ENCODE results near the gene INPP4B. TPM values are rescaled to one million over a fixed set of nuclear protein-coding genes. Genes with fewer than 3 reads are reported as not detected.

INPP4B gene
- total and polyA plus RNA-seq, 9 donors, result 1.7 to 14.7 (median 10.7) TPM

- 38 to 52% (median 45%) methylated on average over 2 of the region's 2 CpGs for WGBS, 3 donors
- TF ChIP-seq POLR2A (IDR thresholded peaks at IDR 0.05) (no peak), EP300 (IDR thresholded peaks at IDR 0.05) (no peak)
- TF ChIP-seq, protein P1, sequence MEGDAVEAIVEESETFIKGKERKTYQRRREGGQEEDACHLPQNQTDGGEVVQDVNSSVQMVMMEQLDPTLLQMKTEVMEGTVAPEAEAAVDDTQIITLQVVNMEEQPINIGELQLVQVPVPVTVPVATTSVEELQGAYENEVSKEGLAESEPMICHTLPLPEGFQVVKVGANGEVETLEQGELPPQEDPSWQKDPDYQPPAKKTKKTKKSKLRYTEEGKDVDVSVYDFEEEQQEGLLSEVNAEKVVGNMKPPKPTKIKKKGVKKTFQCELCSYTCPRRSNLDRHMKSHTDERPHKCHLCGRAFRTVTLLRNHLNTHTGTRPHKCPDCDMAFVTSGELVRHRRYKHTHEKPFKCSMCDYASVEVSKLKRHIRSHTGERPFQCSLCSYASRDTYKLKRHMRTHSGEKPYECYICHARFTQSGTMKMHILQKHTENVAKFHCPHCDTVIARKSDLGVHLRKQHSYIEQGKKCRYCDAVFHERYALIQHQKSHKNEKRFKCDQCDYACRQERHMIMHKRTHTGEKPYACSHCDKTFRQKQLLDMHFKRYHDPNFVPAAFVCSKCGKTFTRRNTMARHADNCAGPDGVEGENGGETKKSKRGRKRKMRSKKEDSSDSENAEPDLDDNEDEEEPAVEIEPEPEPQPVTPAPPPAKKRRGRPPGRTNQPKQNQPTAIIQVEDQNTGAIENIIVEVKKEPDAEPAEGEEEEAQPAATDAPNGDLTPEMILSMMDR (IDR thresholded peaks at IDR 0.05), result no peak
- Histone ChIP-seq H3K27me3 (no peaks in the 10 kb centered on the region), H3K36me3 (no peaks in the 10 kb centered on the region), H3K4me1 (ENCODE audit: insufficient read depth) (peaks cover 4% of the 10 kb centered on the region), H3K27ac (no peak overlapping the region), H3K9me3 (no peaks in the 10 kb centered on the region), H3K4me3 (no peak overlapping the region)
- DNase-seq, result no peak
- intact Hi-C loops (cut with DNase I), result no loop called here
Observed at GRCh38 chr4:142378179-142378578, 467.9 kb downstream of the INPP4B start.

DNA sequence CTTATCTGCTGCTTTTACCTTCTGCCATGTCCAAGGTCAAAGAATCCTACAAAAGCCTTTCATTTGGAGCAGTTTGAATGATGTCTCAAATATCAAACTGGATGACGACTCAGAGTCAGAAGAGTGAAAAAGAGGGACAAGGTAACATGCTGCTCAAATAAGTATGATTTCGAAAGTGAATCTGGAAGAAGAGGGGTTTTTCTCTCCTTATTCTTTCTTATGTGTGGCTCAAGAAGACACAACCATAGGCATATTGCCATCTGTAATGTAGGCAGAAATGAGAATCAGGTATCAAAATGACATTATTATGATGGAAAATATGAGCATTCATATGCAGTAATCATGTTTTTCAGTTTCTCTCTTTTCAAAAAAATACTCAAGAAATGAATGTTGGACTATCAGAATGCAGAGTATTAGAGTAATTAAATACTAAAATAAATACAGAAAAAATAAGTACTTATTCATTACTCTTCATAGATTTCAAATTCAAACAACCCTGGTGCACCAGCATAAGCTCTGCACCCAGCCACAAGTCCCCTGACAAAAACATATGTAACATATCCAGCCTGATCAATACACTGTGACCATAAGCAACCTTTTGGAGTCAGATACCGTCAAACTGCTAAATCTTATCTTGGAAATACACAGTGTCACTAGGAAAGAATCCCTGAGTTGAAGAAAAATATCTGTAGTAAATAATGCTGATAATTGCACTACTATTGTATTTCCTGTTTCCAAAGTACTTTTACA lies 468.6 kb downstream of the INPP4B start:
- no peaks in the 10 kb centered on the region for H3K9me3 ChIP-seq
- H3K27me3 ChIP-seq, result no peaks in the 10 kb centered on the region
- intact Hi-C loops (cut with DNase I), result no loop called here
- H3K27ac ChIP-seq, result no peak overlapping the region
- H3K4me3 ChIP-seq, result no peak overlapping the region
- H3K36me3 ChIP-seq, result no peaks in the 10 kb centered on the region
- no peak for DNase-seq
- H3K4me1 ChIP-seq (ENCODE audit: insufficient read depth), result peaks cover 4% of the 10 kb centered on the region
- 67 to 75% (median 70%) methylated on average over 3 of the region's 3 CpGs for WGBS, 3 donors
- TF ChIP-seq POLR2A (IDR thresholded peaks at IDR 0.05) (no peak), EP300 (IDR thresholded peaks at IDR 0.05) (no peak)
- TF ChIP-seq, protein P1 (IDR thresholded peaks at IDR 0.05), result no peak

GRCh38 chr4:142376204-142376603 lies 469.9 kb downstream of the INPP4B start:
- peaks cover 4% of the 10 kb centered on the region for H3K4me1 ChIP-seq (ENCODE audit: insufficient read depth)
- 97 to 100% (median 99%) methylated on average over 1 of the region's 1 CpG for WGBS, 3 donors
- intact Hi-C loops (cut with DNase I), result no loop called here
- no peaks in the 10 kb centered on the region for H3K9me3 ChIP-seq
- H3K27me3 ChIP-seq, result no peaks in the 10 kb centered on the region
- TF ChIP-seq, protein P1 (IDR thresholded peaks at IDR 0.05), result no peak
- TF ChIP-seq EP300 (IDR thresholded peaks at IDR 0.05), result no peak
- TF ChIP-seq POLR2A (IDR thresholded peaks at IDR 0.05), result no peak
- no peak overlapping the region for H3K4me3 ChIP-seq
- DNase-seq, result no peak
- no peak overlapping the region for H3K27ac ChIP-seq
- no peaks in the 10 kb centered on the region for H3K36me3 ChIP-seq

DNA sequence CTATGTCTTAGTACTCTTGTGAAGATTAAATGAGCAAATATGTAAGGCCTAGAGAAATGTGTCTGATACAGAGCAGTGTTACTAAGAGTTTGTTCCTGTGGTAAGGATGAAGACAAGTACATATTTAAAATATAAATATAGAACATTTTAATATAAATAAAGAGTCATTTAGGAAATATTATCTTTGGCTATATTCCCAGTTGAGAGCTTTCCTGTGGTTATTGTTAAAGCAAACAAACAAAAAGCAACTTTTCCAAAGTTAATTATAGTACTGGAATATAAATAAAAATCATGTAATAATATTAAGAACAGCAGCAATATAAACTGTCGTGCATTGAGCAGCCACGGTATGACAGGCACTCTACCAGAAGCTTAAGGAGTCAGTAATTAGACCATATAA lies 472.5 kb downstream of the INPP4B start:
- 7 to 19% (median 15%) methylated on average over 2 of the region's 2 CpGs for WGBS, 3 donors
- no peak for DNase-seq
- H3K27ac ChIP-seq, result no peak overlapping the region
- intact Hi-C loops (cut with DNase I), result no loop called here
- TF ChIP-seq POLR2A (IDR thresholded peaks at IDR 0.05), result no peak
- no peaks in the 10 kb centered on the region for H3K9me3 ChIP-seq
- peaks cover 2% of the 10 kb centered on the region for H3K4me1 ChIP-seq (ENCODE audit: insufficient read depth)
- no peaks in the 10 kb centered on the region for H3K27me3 ChIP-seq
- no peaks in the 10 kb centered on the region for H3K36me3 ChIP-seq
- H3K4me3 ChIP-seq, result no peak overlapping the region

- 94 to 97% (median 96%) methylated on average over 2 of the region's 2 CpGs for WGBS, 3 donors
- intact Hi-C loops (cut with DNase I), result no loop called here
- Histone ChIP-seq H3K27me3 (no peaks in the 10 kb centered on the region), H3K9me3 (no peaks in the 10 kb centered on the region), H3K4me1 (ENCODE audit: insufficient read depth) (peaks cover under 1% of the 10 kb centered on the region), H3K4me3 (no peak overlapping the region), H3K36me3 (no peaks in the 10 kb centered on the region), H3K27ac (no peak overlapping the region)
- no peak for DNase-seq
- TF ChIP-seq POLR2A (IDR thresholded peaks at IDR 0.05), result no peak
- no peak for TF ChIP-seq EP300 (IDR thresholded peaks at IDR 0.05)
- TF ChIP-seq, protein P1 (IDR thresholded peaks at IDR 0.05), result no peak
Observed at GRCh38 chr4:142372530-142373260, 473.4 kb downstream of the INPP4B start.

Data from ovary (tissue), 9 donors.